K562 (cell line): ENCODE data around the gene NUDT2. TPM values are rescaled to one million over a fixed set of nuclear protein-coding genes. Genes with fewer than 3 reads are reported as not detected.

Source experiments
- DMBX1 ChIP-seq: fragments of 250-450 bp; sonication (Bioruptor Pico); IDR thresholded peaks from 2 replicates; pipeline ENCODE4 v1.8.0; 2022; ENCODE audit warnings: inconsistent platforms, mild to moderate bottlenecking, moderate library complexity, borderline replicate concordance
- HNRNPL ChIP-seq: fragments of 200-400 bp; formaldehyde crosslinking; IDR thresholded peaks from 2 replicates; pipeline ENCODE4 v1.6.1; 2017; ENCODE audit warnings: low read depth, mild to moderate bottlenecking, low read length
- NBN ChIP-seq: fragments of 450-650 bp; IDR thresholded peaks from 2 replicates; pipeline ENCODE4 v1.6.1; 2016; ENCODE audit warnings: low read depth, mild to moderate bottlenecking
- RB1 ChIP-seq: fragments of 450-650 bp; IDR thresholded peaks from 2 replicates; pipeline ENCODE4 v1.6.1; 2017; ENCODE audit warnings: low read depth, mild to moderate bottlenecking
- SMARCA4 ChIP-seq: fragments of 450-650 bp; IDR thresholded peaks from 2 replicates; pipeline ENCODE4 v1.6.1; 2016
- polyA plus RNA-seq, 8 experiments: library from polyadenylated mRNA; depleted of rRNA in 4 of 8; stranded (reverse) in 5 of 8; unstranded in 3 of 8; fragments of >200 nt; fragmentation: Nextera tagmentation in 2 of 8; fragmentation: Illumina TruSeq in 1 of 8; extraction: Ambion mirVana in 2 of 8; extraction: Trizol in 1 of 8; gene quantifications; 2 replicates each; pipeline versions ENCODE4 v1.2.1 to v1.2.3, GENCODE V29; 2011 to 2014; ENCODE audit warnings: inconsistent platforms in 1 of 8, missing spikeins in 1 of 8
- total RNA-seq, 7 experiments: library from RNA; depleted of rRNA in 6 of 7; stranded (reverse); fragments of >200 nt in 6 of 7; fragmentation: Illumina TruSeq in 2 of 7; extraction: Trizol in 2 of 7; gene quantifications; 2 replicates each; pipeline versions ENCODE4 v1.2.1 to v1.2.3, GENCODE V29; 2011 to 2021; ENCODE audit warnings: low replicate concordance in 1 of 7
- TF ChIP-seq, protein P1 (sequence below): fragments of 450-650 bp; IDR thresholded peaks from 2 replicates; pipeline ENCODE4 v1.6.1; 2016; ENCODE audit warnings: low read depth
- TF ChIP-seq, protein P2 (sequence below), 2 experiments: fragments of 450-650 bp; IDR thresholded peaks; 2 replicates each; pipeline ENCODE4 v1.6.1; 2016
- TF ChIP-seq, protein P3 (sequence below): fragments of 250-450 bp; sonication (Bioruptor Pico); IDR thresholded peaks from 2 replicates; pipeline ENCODE4 v1.5.0; 2020; ENCODE audit warnings: mild to moderate bottlenecking

NUDT2 gene
- total and polyA plus RNA-seq, 9 of the 15 experiments (the other 6 are each of a cell fraction or from before 2014, with no cell fraction given), result 11.5 to 28.1 (median 19.0) TPM

DNA sequence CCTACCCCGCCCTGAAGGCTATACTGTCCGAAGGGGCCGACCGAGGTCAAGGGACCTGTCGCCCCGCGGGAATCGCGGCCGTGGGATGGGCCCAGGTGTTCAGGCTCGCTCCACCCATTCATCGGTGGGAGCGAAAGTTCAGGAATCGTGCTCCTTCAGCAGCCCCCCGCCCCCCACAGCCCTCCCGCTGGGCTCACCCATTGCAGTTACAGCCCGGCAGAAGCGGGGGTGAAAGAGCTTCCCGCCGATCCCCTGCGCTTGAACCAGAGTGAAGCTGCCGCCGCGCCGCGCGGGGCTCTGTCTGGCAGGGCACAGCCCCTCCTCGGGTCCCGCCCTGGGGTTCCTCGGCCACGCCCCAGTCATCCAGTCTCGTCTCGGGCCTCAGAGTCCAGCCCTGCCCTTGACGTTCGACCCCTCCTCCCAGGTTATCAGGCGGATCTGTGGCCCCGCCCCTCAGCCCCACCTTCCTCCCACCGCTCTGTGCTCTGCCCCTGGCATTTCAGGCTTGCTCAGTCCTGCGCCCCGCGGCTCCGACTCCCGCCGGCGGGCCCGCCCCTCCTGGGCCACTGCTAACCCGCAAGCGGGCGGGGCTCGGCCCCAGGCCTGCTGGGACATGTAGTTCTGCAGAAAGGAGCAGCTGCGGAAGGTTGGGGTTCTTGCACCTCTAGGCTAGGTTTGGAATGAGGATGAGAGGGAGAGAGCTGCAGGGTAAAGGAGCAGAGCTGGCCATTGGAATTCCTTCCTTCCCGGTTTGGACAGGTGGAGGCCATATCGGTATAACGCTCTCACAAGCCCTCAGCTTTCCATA is 47.4 kb downstream of the NUDT2 start, which contains the start of gene MYORG (continued):
- TF ChIP-seq NBN (no peak), RB1 (peak; percentile 41; the same call in 1 of the 2 replicates), SMARCA4 (no peak), DMBX1 (CRISPR knock-in tag) (no peak), HNRNPL (peak; percentile 32; the same call in 1 of the 2 replicates)
- TF ChIP-seq, protein P1, sequence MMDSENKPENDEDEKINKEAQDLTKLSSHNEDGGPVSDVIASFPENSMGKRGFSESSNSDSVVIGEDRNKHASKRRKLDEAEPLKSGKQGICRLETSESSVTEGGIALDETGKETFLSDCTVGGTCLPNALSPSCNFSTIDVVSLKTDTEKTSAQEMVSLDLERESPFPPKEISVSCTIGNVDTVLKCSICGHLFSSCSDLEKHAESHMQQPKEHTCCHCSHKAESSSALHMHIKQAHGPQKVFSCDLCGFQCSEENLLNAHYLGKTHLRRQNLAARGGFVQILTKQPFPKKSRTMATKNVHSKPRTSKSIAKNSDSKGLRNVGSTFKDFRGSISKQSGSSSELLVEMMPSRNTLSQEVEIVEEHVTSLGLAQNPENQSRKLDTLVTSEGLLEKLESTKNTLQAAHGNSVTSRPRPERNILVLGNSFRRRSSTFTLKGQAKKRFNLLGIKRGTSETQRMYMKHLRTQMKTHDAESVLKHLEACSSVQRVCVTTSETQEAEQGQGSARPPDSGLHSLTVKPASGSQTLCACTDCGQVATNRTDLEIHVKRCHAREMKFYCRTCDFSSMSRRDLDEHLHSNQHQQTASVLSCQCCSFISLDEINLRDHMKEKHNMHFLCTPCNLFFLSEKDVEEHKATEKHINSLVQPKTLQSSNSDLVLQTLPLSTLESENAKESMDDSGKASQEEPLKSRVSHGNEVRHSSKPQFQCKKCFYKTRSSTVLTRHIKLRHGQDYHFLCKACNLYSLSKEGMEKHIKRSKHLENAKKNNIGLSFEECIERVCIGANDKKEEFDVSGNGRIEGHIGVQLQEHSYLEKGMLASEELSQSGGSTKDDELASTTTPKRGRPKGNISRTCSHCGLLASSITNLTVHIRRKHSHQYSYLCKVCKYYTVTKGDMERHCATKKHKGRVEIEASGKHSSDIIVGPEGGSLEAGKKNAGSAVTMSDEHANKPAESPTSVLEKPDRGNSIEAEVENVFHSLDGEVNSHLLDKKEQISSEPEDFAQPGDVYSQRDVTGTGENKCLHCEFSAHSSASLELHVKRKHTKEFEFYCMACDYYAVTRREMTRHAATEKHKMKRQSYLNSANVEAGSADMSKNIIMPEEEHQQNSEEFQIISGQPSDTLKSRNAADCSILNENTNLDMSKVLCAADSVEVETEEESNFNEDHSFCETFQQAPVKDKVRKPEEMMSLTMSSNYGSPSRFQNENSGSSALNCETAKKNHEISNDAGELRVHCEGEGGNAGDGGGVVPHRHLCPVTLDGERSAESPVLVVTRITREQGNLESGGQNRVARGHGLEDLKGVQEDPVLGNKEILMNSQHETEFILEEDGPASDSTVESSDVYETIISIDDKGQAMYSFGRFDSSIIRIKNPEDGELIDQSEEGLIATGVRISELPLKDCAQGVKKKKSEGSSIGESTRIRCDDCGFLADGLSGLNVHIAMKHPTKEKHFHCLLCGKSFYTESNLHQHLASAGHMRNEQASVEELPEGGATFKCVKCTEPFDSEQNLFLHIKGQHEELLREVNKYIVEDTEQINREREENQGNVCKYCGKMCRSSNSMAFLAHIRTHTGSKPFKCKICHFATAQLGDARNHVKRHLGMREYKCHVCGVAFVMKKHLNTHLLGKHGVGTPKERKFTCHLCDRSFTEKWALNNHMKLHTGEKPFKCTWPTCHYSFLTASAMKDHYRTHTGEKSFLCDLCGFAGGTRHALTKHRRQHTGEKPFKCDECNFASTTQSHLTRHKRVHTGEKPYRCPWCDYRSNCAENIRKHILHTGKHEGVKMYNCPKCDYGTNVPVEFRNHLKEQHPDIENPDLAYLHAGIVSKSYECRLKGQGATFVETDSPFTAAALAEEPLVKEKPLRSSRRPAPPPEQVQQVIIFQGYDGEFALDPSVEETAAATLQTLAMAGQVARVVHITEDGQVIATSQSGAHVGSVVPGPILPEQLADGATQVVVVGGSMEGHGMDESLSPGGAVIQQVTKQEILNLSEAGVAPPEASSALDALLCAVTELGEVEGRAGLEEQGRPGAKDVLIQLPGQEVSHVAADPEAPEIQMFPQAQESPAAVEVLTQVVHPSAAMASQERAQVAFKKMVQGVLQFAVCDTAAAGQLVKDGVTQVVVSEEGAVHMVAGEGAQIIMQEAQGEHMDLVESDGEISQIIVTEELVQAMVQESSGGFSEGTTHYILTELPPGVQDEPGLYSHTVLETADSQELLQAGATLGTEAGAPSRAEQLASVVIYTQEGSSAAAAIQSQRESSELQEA, result no peak
- TF ChIP-seq, protein P2, sequence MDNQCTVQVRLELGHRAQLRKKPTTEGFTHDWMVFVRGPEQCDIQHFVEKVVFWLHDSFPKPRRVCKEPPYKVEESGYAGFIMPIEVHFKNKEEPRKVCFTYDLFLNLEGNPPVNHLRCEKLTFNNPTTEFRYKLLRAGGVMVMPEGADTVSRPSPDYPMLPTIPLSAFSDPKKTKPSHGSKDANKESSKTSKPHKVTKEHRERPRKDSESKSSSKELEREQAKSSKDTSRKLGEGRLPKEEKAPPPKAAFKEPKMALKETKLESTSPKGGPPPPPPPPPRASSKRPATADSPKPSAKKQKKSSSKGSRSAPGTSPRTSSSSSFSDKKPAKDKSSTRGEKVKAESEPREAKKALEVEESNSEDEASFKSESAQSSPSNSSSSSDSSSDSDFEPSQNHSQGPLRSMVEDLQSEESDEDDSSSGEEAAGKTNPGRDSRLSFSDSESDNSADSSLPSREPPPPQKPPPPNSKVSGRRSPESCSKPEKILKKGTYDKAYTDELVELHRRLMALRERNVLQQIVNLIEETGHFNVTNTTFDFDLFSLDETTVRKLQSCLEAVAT (IDR thresholded peaks at IDR 0.05), result peak in 1 of 2 experiments; percentile 61; a peak in 1 of 4 replicates
- TF ChIP-seq, protein P3, sequence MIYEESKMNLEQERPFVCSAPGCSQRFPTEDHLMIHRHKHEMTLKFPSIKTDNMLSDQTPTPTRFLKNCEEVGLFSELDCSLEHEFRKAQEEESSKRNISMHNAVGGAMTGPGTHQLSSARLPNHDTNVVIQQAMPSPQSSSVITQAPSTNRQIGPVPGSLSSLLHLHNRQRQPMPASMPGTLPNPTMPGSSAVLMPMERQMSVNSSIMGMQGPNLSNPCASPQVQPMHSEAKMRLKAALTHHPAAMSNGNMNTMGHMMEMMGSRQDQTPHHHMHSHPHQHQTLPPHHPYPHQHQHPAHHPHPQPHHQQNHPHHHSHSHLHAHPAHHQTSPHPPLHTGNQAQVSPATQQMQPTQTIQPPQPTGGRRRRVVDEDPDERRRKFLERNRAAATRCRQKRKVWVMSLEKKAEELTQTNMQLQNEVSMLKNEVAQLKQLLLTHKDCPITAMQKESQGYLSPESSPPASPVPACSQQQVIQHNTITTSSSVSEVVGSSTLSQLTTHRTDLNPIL (CRISPR knock-in tag), result no peak
